Mesodermal cell (in vitro differentiated cells): ENCODE measurements around the gene CPNE9.

Experiments
- H3K27ac ChIP-seq: 2 replicates; pipeline ENCODE4 v1.7.0; 2013; ENCODE audit warnings: mild to moderate bottlenecking, low read depth, low read length, moderate library complexity; ENCODE audit not compliant: severe bottlenecking
- H3K36me3 ChIP-seq: 2 replicates; pipeline ENCODE4 v1.7.1; 2013; ENCODE audit warnings: mild to moderate bottlenecking, low read length, moderate library complexity; ENCODE audit not compliant: control insufficient read depth, insufficient read depth
- H3K4me1 ChIP-seq: one replicate; pipeline ENCODE4 v1.7.1; 2013; ENCODE audit warnings: mild to moderate bottlenecking, low read length; ENCODE audit not compliant: insufficient read depth, control insufficient read depth, poor library complexity, severe bottlenecking
- H3K4me3 ChIP-seq: 2 replicates; pipeline ENCODE4 v1.7.0; 2013; ENCODE audit warnings: low read length, control low read depth, mild to moderate bottlenecking; ENCODE audit not compliant: insufficient read depth, poor library complexity, severe bottlenecking; ENCODE audit errors: extremely low read depth
- H3K9me3 ChIP-seq: 2 replicates; pipeline ENCODE4 v1.7.1; 2013; ENCODE audit warnings: mild to moderate bottlenecking, low read length, moderate library complexity; ENCODE audit not compliant: control insufficient read depth
- WGBS, 2 experiments: methylation state at CpG; one replicate each; pipeline ENCODE4 v1.1.5; 2013; ENCODE audit warnings: missing lambda C conversion rate in 2 of 2; ENCODE audit not compliant: insufficient coverage in 2 of 2; 5-methylcytosine and 5-hydroxymethylcytosine counted together

The CPNE9 gene

DNA sequence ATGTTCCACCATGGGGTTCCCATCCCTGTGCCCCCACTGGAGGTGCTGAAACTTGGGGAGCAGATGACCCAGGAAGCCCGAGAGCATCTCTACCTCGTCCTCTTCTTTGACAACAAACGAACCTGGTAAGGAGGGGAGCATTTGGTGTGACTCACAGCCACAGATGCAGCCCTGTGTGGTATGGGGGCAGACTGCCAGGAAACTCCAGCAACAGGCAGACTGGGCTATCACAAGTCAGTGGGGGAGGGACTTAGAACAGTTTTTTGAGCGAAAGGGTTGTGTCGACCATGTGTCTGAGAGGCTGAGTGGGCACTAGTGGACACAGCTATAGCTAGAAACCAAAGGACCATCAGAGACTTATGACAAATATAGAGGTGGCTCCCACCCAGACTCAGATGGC is 42.7 kb downstream of the CPNE9 start:
- Histone ChIP-seq H3K36me3 (peaks cover 80% of the 10 kb centered on the region), H3K4me1 (peaks cover 9% of the 10 kb centered on the region), H3K4me3 (no peak overlapping the region), H3K27ac (no peak overlapping the region), H3K9me3 (no peaks in the 10 kb centered on the region)
- WGBS, 2 experiments: 91 to 97% methylated on average over 4 to 5 of the region's 5 CpGs

DNA sequence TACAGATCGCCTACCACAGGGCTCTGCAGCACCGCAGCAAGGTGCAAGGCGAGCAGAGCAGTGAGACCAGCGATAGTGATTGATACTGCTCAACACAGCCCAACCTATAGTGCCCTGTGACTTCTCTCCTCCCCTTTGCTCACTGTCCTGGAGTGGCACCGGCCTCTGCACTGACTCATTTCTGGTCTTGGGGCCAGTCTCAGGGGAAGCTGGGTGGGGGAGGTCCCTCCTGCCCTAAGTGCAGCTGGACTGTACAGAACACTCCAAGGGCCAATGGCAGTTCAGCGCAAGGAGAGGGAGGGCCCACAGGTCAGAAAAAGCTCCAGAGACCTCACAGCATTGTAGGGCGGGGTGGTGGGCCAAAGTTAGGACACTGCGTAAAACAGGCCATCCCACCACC is 43.6 kb downstream of the CPNE9 start:
- H3K9me3 ChIP-seq: no peaks in the 10 kb centered on the region
- no peak overlapping the region for H3K27ac ChIP-seq
- H3K36me3 ChIP-seq: peaks cover 80% of the 10 kb centered on the region
- 100% methylated on average over 5 to 7 of the region's 8 CpGs for WGBS, 2 experiments
- H3K4me1 ChIP-seq: peaks cover 9% of the 10 kb centered on the region
- no peak overlapping the region for H3K4me3 ChIP-seq

DNA sequence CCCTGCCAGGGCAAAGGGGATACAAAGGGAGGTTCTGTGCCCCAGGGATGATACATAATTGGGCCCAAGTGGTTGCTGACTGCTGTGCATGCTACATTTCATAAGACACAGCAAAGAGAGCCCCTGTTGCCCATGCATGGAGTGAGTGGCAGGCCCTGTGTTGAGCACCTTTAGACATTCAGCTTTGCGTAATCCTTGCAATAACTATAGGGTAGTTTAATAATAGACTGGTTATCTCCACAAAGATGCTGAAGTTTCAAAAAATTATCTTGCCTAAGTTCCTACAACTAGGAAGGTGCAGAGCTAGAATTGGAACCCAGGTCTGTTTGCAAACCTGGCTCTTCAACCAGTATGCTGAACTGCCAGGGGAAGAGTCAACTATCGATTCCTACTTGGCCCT is 44.4 kb downstream of the CPNE9 start:
- 100% methylated on average over 1 of the region's 2 CpGs for WGBS, 2 experiments
- Histone ChIP-seq H3K36me3 (peaks cover 79% of the 10 kb centered on the region), H3K27ac (no peak overlapping the region), H3K4me1 (peaks cover 9% of the 10 kb centered on the region), H3K4me3 (no peak overlapping the region), H3K9me3 (no peaks in the 10 kb centered on the region)

DNA sequence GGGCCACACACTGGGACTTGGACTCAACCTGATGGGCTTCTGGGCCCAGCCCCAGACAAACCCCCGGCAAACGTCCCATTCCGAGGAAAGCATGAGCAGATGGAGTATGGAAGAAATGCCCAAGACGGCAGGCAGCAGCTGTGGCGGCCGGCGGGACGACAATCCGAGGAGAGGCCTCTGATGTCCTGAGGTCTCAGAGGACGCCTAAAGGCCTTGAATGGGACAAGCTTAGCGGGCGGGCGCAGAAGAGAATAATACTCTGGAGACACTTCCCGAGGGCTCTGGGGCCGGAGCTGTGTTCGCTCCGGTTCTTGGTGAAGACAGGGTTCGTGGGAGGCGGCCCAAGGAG is 45.6 kb downstream of the CPNE9 start:
- 13 to 15% methylated on average over 19 of the region's 19 CpGs for WGBS, 2 experiments
- Histone ChIP-seq H3K4me1 (peaks cover 9% of the 10 kb centered on the region), H3K9me3 (no peaks in the 10 kb centered on the region), H3K36me3 (peaks cover 68% of the 10 kb centered on the region), H3K27ac (peak overlapping the region; percentile 92), H3K4me3 (peak overlapping the region; percentile 72)

DNA sequence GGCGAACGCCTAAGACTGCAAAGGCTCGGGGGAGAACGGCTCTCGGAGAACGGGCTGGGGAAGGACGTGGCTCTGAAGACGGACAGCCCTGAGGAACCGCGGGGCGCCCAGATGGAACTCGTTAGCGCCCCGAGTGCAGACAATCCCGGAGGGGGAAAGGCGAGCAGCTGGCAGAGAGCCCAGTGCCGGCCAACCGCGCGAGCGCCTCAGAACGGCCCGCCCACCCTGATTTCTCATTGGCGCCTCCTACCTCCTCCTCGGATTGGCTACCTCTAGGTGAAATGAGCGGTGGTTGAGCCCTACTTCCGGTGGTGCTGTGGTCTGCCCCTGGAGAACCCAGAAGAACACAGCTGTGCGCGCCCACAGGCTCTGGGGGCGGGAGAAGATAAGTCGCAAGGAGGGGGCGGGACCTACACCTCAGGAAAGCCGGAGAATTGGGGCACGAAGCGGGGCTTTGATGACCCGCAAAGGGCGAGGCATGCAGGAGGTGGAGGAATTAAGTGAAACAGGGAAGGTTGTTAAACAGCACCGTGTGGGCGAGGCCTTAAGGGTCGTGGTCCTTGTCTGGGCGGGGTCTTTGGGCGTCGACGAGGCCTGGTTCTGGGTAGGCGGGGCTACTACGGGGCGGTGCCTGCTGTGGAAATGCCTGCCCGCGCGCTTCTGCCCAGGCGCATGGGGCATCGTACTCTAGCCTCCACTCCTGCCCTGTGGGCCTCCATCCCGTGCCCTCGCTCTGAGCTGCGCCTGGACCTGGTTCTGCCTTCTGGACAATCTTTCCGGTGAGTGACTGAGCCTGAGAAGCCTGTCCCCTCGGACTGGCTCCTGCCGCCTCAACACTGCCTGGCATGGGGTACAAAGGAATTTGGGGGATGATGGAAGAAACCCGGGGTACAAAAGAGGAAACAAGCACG is 46.3 kb downstream of the CPNE9 start, which contains the start of gene OGG1:
Gene OGG1 (plus strand): TSS at position 308 of the 911 bp plus-strand sequence. CDS start 335 bp downstream, at position 643.
- 1% methylated on average over 48 to 52 of the region's 60 CpGs for WGBS, 2 experiments
- Histone ChIP-seq H3K27ac (peak within 1 kb of the TSS; percentile 92), H3K4me3 (peak within 1 kb of the TSS; percentile 72), H3K4me1 (peaks cover 14% of the 10 kb centered on the region), H3K9me3 (no peaks in the 10 kb centered on the region), H3K36me3 (peaks cover 68% of the 10 kb centered on the region)

DNA sequence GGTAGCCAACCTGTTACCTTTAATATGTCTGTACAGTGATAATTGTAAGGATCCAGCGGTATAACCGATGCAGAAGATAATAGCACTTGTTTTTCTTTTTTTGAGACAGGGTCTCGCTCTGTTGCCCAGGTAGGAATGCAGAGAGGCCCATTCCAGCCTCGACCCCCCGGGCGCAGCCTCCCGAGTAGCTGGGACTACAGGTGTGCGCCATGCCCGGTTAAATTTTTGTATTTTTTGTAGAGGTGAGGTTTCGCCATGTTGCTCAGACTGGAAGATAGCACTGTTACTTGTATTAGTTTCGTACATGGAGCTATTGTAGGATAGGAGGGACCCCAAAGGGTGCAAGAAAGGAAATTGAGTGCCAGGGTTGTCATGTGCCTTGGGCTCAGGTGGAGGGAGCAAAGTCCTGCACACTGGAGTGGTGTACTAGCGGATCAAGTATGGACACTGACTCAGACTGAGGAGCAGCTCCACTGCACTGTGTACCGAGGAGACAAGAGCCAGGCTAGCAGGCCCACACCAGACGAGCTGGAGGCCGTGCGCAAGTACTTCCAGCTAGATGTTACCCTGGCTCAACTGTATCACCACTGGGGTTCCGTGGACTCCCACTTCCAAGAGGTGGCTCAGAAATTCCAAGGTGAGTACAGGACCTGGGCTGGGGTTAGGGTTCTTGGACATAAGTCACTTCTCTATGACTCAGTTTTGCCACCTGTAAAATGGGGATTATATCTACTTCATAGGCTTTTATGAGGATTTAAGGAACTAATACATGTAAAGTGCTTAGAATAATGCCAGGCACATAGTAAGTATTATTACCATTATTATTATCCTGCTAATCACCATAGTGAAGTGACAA is 47.2 kb downstream of the CPNE9 start:
- H3K27ac ChIP-seq: peak overlapping the region; percentile 92

DNA sequence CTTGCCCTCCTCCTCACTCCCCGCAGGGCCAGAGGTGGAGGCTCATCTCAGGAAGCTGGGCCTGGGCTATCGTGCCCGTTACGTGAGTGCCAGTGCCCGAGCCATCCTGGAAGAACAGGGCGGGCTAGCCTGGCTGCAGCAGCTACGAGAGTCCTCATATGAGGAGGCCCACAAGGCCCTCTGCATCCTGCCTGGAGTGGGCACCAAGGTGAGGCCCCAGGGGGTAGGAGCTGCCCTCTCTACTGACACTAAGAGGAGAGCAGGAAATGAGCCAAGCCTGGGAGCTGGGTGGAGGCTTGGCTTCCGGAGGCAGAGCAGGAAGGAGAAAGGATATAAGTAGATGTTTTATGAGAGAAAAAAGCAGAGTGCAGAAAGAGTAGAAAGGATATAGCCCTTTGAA is 51.0 kb downstream of the CPNE9 start:
- H3K9me3 ChIP-seq: no peaks in the 10 kb centered on the region
- H3K27ac ChIP-seq: peak overlapping the region; percentile 36
- peaks cover 73% of the 10 kb centered on the region for H3K36me3 ChIP-seq
- WGBS, 2 experiments: 95 to 96% methylated on average over 6 to 7 of the region's 8 CpGs
- peaks cover 9% of the 10 kb centered on the region for H3K4me1 ChIP-seq
- no peak overlapping the region for H3K4me3 ChIP-seq

More for the DNA sequence above, 47.2 kb downstream of the CPNE9 start:
- Histone ChIP-seq H3K4me1 (peaks cover 14% of the 10 kb centered on the region), H3K36me3 (peaks cover 67% of the 10 kb centered on the region), H3K4me3 (peak overlapping the region; percentile 72), H3K9me3 (no peaks in the 10 kb centered on the region)
- WGBS, 2 experiments: 66 to 78% methylated on average over 12 to 17 of the region's 17 CpGs

DNA sequence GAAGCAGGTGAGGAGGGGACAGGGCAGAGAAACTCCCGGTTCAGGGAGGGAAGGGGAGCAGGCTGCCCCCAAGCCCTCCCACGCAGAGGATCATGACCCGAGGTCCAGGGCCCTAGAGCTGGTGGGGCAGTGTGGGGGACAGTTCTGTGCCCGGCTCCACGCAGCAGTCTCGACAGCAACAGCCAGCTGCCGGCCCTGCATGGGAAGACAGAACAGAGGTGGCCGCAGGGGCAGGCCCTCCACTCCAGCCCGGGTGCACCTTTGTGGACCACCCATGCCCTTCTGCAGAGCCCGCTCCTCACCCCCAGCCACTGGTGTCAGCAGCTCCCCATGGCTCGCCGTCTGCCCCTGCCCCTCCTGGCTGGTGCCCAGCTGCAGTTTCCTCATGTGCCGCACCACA is 53.8 kb downstream of the CPNE9 start:
- H3K4me1 ChIP-seq: peaks cover 4% of the 10 kb centered on the region
- peaks cover 76% of the 10 kb centered on the region for H3K36me3 ChIP-seq
- no peak overlapping the region for H3K4me3 ChIP-seq
- WGBS, 2 experiments: 93 to 97% methylated on average over 9 of the region's 13 CpGs
- no peak overlapping the region for H3K27ac ChIP-seq
- H3K9me3 ChIP-seq: no peaks in the 10 kb centered on the region

DNA sequence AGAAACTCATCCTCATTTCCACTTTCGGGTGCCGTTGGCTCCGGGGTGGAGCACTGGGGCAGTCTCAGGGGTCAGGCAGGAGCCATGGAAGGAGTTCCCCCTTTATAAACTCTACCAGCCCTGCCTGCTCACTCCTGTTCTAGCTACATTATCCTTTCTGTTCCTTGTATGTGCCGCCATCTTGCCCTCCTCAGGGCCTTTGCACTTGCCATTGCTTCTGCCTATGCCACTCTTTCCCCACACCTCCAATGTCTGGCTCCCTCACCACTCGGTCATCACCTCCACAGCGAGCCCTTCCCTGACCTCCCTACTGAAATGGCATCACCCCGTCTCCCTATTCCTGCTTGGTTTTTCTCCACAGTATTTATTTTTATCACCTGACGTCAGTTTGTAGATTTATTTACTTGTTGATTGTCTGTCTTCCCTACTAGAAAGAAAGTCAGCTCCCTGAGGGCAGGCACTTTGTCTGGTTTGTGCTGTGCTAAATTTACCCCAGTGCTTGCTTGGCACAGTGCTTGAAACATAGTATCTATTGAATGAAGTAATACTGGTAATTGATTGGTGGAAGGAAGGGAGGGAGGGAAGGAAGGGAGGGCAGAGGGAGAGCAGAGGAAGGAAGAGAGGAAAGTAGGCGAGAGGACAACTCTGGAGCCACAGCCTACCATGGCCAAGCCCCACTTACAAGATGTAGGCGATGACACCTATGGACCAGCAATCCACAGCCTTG is 57.3 kb downstream of the CPNE9 start:
- Histone ChIP-seq H3K36me3 (peaks cover 60% of the 10 kb centered on the region), H3K27ac (no peak overlapping the region), H3K4me1 (no peaks in the 10 kb centered on the region), H3K4me3 (no peak overlapping the region), H3K9me3 (no peaks in the 10 kb centered on the region)
- 95% methylated on average over 6 to 8 of the region's 10 CpGs for WGBS, 2 experiments

DNA sequence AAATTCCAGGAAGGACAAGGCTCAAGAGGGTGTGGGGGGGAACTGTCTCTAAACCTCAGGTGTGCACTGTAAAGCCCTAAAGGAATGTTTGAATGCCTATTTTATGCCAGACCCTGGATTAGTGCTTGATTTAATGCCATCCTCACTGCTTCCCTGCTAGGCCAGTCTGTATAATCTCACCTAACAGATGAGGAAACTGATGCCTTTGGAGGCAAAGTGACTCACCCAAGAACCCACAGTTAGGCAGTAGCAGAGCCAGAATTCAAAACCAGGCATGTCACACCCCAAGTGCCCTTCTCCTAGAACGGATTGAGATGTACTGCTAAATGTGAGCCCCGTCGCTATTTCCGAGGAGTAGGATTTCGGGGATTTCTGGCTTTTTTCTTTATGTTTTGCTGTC is 58.3 kb downstream of the CPNE9 start:
- peaks cover 50% of the 10 kb centered on the region for H3K36me3 ChIP-seq
- no peak overlapping the region for H3K27ac ChIP-seq
- 50 to 94% methylated on average over 1 to 5 of the region's 5 CpGs for WGBS, 2 experiments
- no peaks in the 10 kb centered on the region for H3K9me3 ChIP-seq
- no peak overlapping the region for H3K4me3 ChIP-seq
- H3K4me1 ChIP-seq: no peaks in the 10 kb centered on the region
